ENCODE results near the gene PEAK1.

PEAK1 gene

GRCh38 chr15:77355321-77355720 lies 64.6 kb downstream of the PEAK1 start:
- DNase-seq, result no peak

DNA sequence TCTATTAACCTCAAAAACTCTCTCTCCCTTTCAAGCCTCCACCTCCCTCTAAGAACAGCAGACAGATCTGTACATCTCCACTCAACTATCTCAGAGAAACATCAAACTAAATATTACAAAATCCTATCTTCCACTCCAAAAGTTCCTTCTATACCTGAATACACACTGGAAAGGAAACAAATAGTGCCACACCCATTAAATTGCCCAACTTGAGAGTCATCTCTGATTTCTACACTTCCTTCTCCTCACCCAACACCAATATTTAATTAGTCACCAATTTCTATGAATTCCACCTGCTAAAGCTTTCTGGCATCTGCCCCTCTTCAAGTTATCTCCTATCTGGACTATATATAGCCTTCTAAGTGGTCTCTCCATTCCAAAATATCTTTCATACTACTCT lies 65.8 kb downstream of the PEAK1 start:
- DNase-seq, result no peak

- peak in 1 of 2 experiments; percentile 1 for DNase-seq
Measured at GRCh38 chr15:77352887-77353286, 67.0 kb downstream of the PEAK1 start.

DNA sequence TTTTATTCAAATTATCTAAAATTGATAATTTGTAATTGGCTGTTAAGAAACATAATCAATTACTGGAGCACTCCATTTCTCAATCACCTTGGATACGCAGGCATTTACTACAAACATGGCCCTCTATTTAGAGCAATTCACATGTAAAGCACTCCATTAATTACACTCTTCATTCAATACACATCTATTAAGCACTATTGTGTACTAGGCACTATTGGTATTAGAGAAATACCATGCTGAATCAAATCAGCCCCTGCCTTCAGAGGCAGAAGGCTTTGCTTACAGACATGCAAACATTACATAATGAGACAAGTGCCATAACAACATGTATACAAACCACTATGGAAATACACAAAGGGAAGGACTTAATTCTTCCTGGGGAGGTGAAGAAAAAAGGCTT lies 69.1 kb downstream of the PEAK1 start:
- DNase-seq, result no peak

GRCh38 chr15:77349666-77350065 lies 70.2 kb downstream of the PEAK1 start:
- no peak for DNase-seq

DNA sequence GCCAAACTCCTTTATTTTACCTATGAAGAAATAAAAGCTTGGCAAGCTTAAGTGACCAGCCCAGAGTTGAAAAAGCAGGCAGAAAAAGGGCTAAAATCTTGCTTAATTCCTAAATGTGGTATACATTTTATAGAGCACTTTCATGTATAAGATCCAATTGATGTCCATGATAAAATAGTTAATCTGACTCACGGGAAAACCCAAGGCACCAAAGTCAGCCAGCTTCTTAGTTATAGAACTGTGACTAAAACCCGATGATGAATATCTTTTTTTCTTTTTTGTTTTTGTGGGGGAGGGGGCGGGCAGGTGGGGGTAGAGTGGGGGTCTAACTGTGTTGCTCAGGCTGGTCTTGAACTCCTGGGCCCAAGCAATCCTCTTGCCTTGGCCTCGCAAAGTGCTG lies 71.4 kb downstream of the PEAK1 start:
- no peak for DNase-seq

DNA sequence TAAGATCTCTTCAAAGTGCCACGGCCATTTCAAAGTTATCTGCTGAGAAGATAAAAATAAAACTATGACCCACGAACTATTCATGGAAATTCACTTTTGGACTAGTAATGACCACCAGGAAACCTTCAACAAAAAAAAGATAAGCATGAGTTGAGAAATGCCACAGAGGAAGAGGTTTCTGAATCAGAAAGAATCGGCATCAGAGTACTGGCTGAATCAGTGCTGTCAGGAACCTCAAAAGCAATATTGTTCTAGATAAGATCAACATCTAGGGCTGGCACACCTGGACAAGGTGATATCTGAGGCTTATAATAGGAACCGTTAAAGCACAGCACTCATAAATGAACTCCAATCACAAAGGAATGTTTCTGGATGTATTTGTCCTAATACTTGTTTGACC lies 72.7 kb downstream of the PEAK1 start:
- no peak for DNase-seq

DNA sequence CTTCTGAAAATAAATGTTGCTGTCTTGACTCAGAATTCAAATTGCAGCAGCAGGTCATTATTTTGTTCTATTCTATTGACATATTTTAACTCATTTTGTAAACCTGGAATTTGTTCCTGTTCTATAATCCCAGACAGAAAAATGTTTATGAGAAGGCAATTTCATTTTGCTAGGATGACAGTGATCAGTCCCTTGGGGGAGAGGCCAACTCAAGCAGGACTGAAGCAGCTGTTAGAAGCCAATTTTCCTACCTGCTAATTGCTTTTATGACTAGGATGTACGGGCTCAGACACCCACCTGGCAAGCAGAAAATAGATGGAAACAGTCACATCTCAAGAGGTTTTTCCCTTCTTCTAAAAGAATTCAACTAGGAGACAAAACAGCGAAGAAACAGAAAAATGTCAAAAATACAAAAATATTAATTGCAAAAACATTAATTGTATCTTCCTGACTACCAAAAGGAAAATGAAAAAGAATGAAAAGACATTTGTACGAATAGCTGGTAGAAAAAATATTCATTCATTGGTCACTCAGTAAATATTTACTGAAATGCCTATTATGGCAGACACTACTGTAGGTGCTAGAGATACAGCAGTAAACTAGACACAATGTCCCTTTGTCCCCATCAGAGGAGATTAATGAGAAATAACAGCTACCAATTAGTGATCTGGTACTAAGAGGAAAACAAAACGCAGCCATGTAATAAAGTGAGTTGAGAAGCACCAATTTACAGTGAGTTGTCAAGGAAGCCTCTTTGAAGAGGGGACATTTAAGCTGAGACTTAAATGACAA lies 73.5 kb downstream of the PEAK1 start:
- DNase-seq, result no peak

DNA sequence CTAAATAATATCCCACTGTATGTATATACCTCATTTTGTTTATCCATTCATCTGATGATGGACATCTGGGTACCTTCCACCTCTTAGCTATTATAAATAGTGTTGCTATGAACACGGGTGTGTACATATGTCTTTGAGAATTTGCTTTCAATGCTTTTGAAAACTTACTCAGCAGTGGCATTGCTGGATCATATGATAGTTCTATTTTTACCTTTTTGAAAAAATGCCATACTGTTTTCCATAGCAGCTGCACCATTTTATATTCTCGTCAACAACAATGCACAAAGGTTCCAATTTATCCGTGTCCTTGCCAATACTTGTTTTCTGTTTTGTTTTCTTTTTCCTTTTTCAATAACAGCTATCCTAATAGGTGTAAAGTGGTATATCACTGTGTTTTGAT lies 77.1 kb downstream of the PEAK1 start:
- DNase-seq, result no peak

DNA sequence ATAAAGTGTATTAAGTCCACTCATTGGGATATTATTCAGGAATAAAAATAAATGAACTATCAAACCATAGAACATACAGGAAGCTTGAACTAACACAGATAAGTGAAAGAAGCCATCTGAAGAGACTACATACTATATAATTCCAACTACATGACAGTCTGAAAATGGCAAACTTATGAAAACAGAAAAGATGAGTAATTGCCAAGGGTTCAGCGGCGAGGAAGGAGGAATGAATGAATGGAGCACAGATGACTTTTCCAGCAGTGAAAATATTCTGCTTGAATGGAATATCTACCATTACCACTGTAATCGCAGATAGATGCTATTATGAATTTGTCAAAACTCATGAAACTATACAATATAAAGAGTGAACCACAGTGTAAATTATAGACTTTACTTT lies 79.7 kb downstream of the PEAK1 start:
- DNase-seq, result no peak

DNA sequence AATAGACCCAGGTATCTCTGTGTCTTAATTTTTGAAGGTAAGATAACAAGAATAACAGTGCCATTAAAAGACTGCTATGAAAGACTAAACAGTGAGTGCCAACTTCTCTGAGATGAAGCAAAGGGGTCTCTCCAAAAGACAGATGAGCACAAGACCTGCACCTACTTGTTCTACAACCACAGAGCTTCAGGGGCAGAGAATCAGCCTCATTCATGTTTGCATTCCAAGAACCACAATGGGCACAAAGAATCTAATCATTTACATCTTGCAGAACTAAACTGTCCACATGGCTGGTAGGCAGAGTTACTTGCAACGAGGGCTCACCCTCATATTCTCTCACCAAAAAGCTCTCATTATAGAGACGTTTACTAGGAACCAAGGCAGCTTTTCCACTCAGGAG lies 83.9 kb downstream of the PEAK1 start:
- DNase-seq, result no peak

DNA sequence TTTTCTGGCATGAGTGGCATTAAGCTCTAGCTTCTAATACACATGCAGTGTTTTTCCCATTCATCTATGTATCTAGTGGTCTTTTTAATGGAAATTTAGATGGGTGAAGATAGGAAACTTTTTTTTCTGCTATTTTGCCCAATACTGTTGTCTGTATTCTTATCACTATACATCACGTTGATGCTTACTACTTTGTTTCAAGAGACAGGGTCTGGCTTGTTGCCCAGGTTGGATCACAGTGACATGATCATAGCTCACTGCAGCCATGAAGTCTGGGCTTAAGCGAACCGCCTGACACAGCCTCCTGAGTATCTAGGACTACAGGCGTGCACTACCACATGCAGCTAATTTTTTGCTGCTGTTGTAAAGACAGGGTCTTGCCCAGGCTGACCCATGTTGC lies 84.6 kb downstream of the PEAK1 start:
- no peak for DNase-seq

DNA sequence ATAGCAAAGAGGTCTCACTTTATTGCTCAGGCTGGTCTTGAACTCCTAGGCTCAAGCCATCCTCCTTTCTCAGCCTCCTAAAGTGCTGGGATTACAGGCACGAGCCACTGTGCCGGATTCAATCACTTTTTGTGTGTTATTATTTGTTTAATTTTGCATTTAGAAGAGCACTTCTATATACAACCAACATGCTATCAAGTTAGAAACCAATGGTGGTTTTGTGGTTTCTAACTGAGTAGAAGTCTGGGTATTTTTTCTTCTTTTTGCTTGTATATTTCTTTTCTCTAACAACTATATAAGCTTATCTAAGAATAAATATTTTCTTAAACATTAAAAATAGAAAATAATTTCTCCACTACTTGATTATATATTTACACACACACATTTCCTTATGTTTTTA lies 86.7 kb downstream of the PEAK1 start:
- no peak for DNase-seq

DNA sequence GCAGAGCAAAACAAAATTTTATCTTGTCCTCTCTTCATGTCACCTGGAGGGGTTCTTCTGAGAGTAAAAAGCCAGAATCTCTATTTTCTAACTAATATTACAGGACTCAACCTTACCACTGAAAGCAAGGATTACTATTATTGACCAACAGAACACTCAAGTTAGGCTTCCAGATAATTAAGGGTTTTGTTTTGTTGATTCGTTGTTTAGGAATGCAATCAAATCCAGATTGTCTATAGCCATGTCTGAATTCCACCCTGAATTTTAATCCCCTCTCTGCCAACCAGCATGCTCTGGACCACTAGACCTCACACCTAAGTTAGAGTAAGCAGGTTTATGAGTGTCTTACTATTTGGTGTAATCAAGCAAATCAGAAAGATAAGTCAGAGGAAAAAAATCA lies 90.7 kb downstream of the PEAK1 start:
- no peak for DNase-seq

DNA sequence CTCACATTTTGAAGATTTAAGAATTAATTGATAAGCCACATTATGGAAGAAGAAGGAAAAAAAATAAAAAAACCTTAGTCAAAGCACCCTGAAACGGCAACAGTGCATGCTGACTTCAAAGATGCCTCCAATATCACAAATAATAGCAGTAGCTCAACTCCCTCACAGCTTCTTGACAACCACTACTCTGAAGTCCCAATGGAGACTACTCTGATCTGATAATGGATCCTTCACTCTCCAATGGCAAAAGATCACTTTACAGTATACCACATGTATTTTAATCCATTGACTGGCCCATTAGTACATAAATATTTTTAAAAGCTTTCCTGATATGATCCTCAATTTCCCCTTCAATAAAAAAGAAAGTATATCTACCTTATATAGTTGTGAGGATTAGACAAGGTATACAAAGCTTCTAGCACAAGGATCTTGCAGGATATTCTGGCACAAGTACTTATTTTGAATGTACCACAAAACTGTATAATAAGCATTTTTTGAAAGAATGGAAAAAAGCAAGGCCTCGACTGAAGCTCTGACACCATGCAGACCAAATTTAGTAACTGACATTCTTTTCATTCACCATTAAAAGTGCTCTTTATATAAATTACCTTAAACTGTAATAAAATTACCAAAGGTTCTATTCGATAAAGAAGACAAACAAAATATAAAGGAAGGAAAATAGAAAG lies 91.9 kb downstream of the PEAK1 start:
- DNase-seq, result no peak

- no peak for DNase-seq
Measured at GRCh38 chr15:77327168-77327567, 92.7 kb downstream of the PEAK1 start.

- DNase-seq, result no peak
Measured at GRCh38 chr15:77326366-77326765, 93.5 kb downstream of the PEAK1 start.

DNA sequence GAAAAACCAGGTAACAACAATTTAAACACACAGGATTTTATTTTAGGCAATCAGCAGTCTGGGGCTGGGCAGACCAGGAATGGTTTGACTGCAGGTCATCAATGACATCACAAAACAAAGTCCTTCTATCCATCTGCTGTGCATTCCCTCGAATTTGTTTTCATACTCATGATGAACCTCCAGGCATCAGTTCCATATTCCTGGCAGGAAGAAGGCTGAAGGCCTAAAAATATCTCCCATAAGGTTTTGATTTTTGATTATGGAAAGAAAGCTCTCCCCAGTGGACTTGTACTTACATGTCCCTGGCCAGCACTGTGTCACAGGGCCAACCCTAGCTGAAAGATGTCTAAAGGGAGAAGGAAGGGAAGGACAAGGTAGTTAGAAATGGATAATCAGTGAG lies 107.4 kb downstream of the PEAK1 start:
- DNase-seq, result no peak

DNA sequence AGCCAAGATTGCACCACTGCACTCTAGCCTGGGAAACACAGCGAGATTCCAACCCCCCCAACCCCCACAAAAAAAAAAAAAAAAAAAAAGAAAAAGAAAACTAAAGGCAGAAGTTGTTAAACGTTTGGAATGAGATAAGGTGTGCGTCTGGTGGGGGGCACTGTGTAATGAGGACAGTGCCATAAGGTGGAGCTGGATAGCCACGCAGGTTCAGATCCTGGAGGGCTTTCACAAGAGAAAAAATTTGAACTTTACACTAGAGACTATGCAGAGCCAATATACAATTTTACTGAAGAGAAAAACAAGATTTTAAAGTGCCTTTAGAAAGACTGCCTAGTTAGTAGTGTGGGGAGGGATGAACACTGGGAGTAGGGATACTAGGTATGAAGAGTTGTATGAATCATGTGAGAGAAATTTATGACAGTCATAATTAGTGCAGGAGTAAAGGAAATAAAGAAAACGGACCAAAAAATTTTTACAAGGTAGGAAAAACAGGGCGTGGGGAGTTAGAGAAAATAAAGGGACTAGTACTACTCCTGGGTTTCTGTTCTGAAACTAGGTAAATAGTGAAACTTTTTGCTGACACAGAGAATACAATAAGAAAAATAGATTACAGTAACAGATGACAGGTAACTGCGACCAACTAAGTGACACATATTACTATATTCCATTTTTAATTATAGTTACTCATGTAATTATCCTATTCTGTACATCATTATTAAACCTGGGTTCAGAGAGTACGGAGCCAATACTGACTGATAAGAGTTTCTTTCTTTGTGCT lies 108.1 kb downstream of the PEAK1 start:
- DNase-seq, result no peak

DNA sequence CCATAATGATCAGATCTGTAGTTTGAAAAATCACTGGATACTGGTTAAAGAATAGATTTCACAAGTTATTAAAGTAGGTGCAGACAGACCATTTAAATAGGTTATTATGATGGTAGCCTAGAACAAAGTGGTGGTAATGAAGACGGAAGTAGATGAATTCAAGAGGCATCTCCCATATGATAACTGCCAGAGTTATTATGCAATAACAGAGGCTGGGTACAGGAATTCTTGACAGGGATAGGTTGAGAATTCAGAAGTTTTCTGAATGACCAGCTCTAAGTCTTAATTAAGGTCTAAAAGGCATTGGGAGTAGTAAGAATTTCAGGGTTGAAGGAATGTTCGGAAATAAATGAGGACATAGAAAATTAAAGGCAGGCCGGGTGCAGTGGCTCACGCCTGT lies 108.9 kb downstream of the PEAK1 start:
- DNase-seq, result no peak

DNA sequence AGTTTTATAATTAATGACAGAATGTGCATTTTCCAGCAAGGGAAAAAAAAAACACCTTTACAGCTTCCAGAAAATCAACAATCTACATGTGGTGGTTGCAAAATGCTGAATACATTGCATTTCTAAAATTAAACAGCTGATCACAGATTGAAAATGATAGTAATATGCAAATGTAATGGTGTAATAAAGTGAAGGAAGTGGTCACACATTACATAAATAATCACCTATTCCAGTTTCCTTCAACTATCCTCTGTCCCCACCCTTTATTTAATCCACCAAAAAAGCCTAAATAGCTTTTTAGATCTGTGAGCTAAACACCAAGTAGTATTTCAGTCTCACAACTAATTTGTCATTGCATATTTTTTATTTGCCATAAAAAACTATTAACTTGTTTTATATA lies 110.5 kb downstream of the PEAK1 start:
- DNase-seq, result no peak

GRCh38 chr15:77305953-77306352 lies 114.0 kb downstream of the PEAK1 start:
- no peak for DNase-seq

DNA sequence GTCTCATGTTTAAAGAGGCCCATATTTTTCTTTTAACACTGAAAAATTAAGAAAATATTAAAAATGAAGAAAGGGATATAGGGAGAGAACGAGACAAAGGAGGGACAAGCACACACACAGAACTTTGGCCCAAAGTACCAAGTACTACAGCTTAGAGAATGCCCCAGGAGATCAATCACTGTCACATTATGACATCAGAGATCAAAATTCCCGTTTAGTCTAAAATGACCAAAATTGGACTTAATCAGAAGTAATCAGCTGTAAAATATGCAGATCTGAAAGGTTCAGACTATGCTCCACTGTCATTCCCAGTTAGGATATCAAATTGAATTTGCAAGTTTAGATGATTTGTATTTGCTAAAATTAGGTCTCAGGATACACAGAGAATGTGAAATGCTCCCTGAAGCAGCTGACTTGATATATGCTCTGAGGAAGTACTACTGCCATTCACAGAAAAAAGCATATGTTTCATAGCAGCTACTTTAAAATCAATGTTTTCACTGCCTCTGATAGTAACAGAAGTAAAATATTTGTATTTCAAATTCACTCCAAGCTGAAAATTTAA lies 123.0 kb downstream of the PEAK1 start:
- no peak for DNase-seq

DNA sequence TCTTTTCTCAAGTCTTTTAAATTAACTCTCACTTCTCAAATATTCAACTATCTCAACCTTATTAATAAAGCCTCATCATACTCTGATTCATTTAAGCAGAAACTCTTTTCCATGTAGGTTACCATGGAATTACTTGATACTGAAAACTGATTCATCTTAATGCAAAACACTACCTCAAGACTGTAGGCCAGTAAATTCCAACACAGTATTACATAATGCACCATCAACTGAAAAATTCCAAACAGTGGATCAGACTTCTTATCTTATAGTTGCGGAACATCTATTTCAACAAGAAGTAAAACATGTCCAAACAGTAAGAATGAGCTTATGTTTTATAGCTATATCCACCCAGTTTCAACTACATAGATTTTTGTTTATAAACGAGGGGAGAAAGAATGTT lies 124.5 kb downstream of the PEAK1 start:
- DNase-seq, result no peak

All from NCI-H446 (cell line).